Spleen (tissue), 7 donors: ENCODE measurements around the gene INHBE.
"Not testable (repeated sequence)": the region's sequence is repeated elsewhere in the genome, so short reads cannot be mapped to it uniquely, and the experiment has no call there.

Experiments used
- POLR2AphosphoS5 ChIP-seq, 3 donors: sonication (generic); formaldehyde crosslinking; IDR thresholded peaks; one replicate each; pipeline ENCODE4 v1.5.1; 2017; ENCODE audit warnings: antibody characterized with exemption in 3 of 3
- TF ChIP-seq, protein P1 (sequence below), 11 experiments: fragments of 200-600 bp in 7 of 11; fragments of 450-650 bp in 4 of 11; sonication (generic) in 4 of 11; IDR thresholded peaks in 8 of 11; conservative IDR thresholded peaks in 3 of 11; 1 replicate in 7 of 11; 2 replicates in 4 of 11; pipeline versions ENCODE4 v1.4.0 to v1.8.0; 2016 to 2021; ENCODE audit warnings: antibody characterized with exemption in 11 of 11, inconsistent platforms in 4 of 11, mild to moderate bottlenecking in 1 of 11
- donor health status: DM: no; HTN: no; CAD: no; lungs with moderate emphysema.
- donor health status: DM: no; HTN: no; CAD: no.
- donor health status: DM: no; HTN: no; CAD: no.

DNA sequence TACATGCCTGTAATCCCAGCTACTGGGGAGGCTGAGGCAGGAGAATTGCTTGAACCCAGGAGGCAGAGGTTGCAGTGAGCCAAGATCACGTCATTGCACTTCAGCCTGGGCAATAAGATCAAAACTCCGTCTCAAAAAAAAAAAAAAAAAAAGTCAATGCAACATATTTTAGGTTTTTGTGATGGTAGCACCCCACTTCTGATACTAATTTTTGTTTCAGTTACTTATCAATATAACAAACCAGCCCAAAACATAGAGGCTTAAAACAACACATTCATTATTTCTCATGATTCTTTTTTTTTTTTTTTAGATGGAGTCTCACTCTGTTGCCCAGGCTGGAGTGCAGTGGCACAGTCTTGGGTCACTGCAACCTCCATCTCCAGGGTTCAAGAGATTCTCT is 13.7 kb upstream of the INHBE start:
- TF ChIP-seq POLR2AphosphoS5 (IDR thresholded peaks at IDR 0.05), result not testable (repeated sequence)
- TF ChIP-seq, protein P1, sequence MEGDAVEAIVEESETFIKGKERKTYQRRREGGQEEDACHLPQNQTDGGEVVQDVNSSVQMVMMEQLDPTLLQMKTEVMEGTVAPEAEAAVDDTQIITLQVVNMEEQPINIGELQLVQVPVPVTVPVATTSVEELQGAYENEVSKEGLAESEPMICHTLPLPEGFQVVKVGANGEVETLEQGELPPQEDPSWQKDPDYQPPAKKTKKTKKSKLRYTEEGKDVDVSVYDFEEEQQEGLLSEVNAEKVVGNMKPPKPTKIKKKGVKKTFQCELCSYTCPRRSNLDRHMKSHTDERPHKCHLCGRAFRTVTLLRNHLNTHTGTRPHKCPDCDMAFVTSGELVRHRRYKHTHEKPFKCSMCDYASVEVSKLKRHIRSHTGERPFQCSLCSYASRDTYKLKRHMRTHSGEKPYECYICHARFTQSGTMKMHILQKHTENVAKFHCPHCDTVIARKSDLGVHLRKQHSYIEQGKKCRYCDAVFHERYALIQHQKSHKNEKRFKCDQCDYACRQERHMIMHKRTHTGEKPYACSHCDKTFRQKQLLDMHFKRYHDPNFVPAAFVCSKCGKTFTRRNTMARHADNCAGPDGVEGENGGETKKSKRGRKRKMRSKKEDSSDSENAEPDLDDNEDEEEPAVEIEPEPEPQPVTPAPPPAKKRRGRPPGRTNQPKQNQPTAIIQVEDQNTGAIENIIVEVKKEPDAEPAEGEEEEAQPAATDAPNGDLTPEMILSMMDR (IDR thresholded peaks at IDR 0.05 in 8 of 11, conservative IDR thresholded peaks at IDR 0.05 in 3 of 11), result not testable (repeated sequence)
